OCI-LY3 (cell line): Measurements from ENCODE around the gene SREBF1.

Experiments
- EZH2phosphoT487 ChIP-seq: fragments of 200-600 bp; shearing (Covaris generic); IDR thresholded peaks from 2 replicates; pipeline ENCODE4 v1.6.1; 2018; ENCODE audit warnings: antibody characterized with exemption, mixed run types, low read depth
- TF ChIP-seq, protein P1 (sequence below): fragments of 200-600, 300-600 bp; sonication (generic); IDR thresholded peaks from 2 replicates; pipeline ENCODE4 v1.5.1; 2014; ENCODE audit warnings: antibody characterized with exemption, low read length, low read depth

GRCh38 chr17:17769869-17770631, 66.7 kb downstream of the SREBF1 start:
- TF ChIP-seq, protein P1, sequence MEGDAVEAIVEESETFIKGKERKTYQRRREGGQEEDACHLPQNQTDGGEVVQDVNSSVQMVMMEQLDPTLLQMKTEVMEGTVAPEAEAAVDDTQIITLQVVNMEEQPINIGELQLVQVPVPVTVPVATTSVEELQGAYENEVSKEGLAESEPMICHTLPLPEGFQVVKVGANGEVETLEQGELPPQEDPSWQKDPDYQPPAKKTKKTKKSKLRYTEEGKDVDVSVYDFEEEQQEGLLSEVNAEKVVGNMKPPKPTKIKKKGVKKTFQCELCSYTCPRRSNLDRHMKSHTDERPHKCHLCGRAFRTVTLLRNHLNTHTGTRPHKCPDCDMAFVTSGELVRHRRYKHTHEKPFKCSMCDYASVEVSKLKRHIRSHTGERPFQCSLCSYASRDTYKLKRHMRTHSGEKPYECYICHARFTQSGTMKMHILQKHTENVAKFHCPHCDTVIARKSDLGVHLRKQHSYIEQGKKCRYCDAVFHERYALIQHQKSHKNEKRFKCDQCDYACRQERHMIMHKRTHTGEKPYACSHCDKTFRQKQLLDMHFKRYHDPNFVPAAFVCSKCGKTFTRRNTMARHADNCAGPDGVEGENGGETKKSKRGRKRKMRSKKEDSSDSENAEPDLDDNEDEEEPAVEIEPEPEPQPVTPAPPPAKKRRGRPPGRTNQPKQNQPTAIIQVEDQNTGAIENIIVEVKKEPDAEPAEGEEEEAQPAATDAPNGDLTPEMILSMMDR, result no peak
- TF ChIP-seq EZH2phosphoT487, result no peak
